GM21381 (cell line): Measurements from ENCODE around the gene DSCAM.
"Not testable (repeated sequence)": the region's sequence is repeated elsewhere in the genome, so short reads cannot be mapped to it uniquely, and the experiment has no call there.

Source experiments
- ATAC-seq: cut with Tn5 transposase; IDR thresholded peaks from one replicate; pipeline ENCODE4 v1.9.1; 2021; ENCODE audit warnings: mild to moderate bottlenecking, moderate library complexity; ENCODE audit not compliant: unreplicated experiment

Gene DSCAM

DNA sequence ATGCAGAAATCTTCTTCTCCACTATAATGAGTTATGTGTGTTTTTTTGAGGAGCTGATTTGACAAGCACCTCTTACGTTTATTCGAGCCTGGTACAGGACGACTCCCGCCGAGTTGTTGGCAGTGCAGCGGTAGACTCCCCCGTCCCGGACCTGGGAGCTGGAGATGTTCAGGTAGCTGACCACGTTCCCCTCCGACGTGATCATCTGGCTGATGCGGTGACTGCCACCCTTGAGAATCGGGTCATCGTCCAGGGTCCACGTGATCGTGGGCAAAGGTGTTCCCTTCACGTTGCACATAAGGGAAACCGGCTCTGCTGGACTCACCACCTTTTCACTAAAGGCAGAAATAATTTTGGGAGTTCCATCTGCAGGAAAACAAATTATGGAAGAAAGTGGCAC is 507.9 kb downstream of the DSCAM start:
- ATAC-seq: no peak

GRCh38 chr21:40337981-40338380 is 509.0 kb downstream of the DSCAM start:
- ATAC-seq: no peak

GRCh38 chr21:40335704-40336103 is 511.3 kb downstream of the DSCAM start:
- no peak for ATAC-seq

DNA sequence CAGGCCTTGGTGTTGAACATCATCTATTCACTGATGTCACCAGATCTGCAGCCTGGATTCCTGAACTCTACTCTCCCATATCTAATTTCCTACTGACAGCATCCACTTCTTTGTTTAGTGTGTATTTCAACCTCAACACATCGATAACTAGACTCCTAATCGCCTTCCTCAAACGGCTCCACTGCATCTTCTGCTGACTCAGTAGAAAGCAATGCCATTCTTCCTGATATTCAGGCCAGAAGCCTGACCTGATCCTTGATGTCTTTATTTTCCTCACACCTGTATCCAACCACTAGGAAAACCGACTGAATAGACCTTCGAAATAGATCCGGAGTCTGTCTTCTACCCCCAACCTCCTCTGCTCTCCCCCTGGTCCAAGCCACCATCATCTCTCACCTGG is 512.8 kb downstream of the DSCAM start:
- no peak for ATAC-seq

- no peak for ATAC-seq
These were observed 513.2 kb downstream of the DSCAM start for GRCh38 chr21:40333731-40334130.

DNA sequence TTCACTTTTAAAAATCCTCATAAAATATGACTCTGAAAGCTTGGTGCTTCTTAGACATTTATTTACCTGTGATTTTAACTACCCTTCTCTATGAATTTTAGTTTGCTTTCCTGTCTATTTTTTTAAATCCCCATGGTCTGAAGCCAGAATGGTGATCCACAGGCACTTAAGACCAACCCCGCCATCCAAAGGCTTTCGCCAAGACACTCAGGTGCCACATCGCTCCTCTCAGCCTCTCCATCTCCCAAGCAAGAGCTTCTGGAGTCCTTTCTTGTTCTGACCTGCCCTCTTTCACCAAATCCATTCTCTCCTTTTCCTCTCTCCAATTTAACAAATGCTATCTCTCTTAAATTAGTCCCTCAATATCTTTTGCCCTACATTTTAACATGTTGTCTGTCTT is 515.2 kb downstream of the DSCAM start:
- no peak for ATAC-seq

- no peak for ATAC-seq
These were observed 515.8 kb downstream of the DSCAM start for GRCh38 chr21:40331172-40331571.

GRCh38 chr21:40324389-40324788 is 522.6 kb downstream of the DSCAM start:
- no peak for ATAC-seq

DNA sequence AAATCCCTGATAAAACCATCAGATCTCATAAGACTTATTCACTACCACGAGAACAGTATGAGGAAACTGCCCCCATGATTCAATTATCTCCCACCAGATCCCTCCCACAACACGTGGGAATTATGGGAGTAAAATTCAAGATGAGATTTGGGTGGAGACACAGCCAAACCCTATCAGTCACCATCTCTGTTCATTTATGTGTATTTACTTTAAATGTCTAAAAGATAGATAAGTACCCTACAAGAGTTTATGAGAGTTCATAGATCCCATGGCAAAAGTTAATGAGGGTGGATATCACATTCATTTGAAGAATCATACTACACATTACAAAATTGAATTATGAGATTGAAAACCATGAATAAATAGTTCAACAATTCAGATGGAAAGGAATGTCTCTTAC is 526.2 kb downstream of the DSCAM start:
- not testable (repeated sequence) for ATAC-seq

DNA sequence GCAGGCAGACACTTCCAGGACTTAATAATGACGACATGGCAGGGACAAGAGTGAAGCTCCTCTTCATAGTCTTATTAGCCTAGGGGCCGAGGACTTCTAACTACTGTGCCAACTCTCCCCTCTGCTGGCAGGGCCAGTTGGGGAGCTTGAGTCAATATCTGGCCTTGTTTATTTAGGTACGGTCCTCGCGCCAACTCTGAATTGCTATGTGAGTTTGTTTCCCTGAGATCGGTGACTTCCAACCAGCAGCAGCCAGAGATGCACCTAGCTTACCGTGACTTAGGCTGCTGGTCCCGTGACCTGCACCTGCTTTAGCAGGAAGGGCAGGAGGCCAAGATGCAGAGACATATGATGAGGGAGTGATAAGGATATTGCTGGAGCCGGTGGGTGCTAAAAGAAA is 528.6 kb downstream of the DSCAM start:
- ATAC-seq: no peak

GRCh38 chr21:40316104-40316503 is 530.9 kb downstream of the DSCAM start:
- ATAC-seq: no peak

DNA sequence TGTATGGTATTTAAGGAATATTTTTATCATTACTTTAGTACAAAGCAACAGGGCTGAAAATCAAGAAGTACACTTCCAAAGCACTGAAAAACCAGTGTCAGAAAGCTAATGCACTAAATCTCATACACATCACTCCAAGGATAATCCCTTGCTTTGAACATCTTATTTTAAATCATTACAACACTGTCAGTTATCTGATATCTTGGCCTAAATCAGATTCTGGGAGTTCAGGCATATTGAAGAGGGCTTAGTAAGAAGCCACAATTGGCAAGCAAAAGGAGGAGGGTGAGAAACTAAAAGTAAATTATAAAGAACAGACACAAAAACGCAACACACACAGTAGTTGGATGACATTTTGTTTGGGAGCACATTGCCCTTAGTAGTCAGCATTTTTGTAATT is 531.3 kb downstream of the DSCAM start:
- no peak for ATAC-seq

GRCh38 chr21:40313260-40313659 is 533.7 kb downstream of the DSCAM start:
- no peak for ATAC-seq

DNA sequence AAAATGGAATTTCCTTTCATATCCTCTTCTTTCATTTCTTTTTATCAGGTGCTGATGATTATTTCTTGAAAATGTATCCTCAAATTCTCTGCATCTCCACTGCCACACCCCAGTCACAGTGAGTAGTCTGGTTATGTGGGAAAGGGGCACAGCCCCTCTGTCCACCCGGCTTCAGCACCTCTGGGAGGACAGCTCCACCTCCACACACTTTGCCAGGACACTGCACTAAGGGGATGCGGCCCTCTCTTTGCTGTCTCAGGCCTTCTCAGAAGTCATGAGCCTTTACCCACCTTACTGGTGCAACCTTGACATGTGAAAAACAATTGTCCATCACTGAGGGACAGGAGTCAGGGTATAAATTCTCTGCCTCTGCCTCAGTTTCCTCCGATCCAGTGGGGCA is 546.7 kb downstream of the DSCAM start:
- ATAC-seq: no peak

DNA sequence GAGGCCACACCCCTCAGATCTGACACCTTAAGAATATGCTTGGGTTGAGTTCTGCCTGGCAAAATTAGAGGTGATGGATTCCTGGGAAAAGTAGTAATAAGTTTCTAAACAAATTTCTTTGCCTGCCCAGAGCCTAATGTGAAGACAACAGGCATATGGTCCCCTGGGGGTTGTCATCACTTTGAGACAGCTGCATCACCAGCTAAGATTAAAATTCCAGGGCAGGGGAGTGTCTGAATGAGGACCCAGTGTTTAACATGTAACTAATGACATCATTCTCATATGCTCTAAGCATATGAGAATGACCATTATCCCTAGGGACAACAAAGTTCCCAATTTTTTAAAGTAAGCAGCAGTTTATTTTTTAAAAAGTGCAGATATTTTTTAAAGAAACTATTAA is 547.5 kb downstream of the DSCAM start:
- no peak for ATAC-seq

DNA sequence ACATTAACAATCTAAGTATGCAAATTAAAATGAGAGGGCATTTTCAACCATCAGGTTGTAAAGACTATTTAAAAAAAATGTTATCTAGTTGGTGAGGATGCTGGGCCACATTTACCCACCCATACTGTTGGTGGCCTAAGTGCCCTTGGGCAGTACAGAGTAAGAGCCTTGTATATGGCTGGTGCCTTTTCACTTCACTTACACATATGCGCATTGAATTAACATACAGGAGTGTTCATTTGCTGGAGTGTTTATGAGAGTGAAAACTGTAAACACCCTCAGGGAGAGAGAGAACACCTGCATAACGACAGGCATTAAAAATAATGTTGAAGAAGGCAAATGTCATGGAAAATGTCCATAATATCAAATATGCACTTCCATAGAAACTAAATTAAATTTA is 552.6 kb downstream of the DSCAM start:
- no peak for ATAC-seq

DNA sequence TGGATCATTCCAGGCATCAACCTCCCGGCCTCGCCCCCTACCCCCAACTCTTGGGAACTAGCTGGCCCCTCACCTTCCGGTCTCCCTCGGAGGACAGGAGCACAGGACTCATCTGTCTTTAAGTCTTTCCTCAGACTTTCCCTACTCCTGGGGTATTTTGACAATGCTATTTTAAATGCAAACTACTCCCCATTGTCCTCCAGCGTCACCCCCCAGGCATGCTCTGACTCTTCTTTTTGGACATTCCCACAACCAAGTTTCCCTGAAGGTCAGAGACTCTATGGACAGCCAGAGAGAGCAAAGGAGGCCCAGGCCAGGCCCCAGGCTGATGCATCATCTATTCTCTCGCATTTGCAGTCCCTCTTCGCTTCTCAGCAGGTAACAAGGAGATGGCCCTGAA is 555.4 kb downstream of the DSCAM start:
- ATAC-seq: no peak

GRCh38 chr21:40284409-40284808 is 562.5 kb downstream of the DSCAM start:
- ATAC-seq: no peak

GRCh38 chr21:40282912-40283886 is 563.8 kb downstream of the DSCAM start:
- no peak for ATAC-seq

DNA sequence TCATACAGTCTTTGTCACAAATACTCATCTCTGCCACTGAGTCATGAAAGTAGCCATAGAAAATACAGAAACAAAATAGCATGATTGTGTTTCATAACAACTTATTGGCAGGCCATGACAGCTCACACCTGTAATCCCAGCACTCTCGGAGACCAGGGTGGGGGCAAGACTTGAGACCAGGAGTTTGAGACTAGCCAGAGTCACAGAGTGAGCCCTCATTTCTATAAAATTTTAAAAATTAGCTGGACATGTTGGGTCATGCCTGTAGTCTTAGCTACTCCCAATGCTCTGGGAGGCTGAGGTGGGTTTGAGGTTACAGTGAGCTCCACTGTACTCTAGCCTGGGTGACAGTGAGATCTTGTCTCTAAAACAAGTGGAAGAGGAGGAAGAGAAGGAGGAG is 568.6 kb downstream of the DSCAM start:
- ATAC-seq: no peak

- ATAC-seq: no peak
These were observed 571.0 kb downstream of the DSCAM start for GRCh38 chr21:40276001-40276400.

- no peak for ATAC-seq
These were observed 574.9 kb downstream of the DSCAM start for GRCh38 chr21:40272037-40272436.

- ATAC-seq: no peak
These were observed 575.8 kb downstream of the DSCAM start for GRCh38 chr21:40271164-40271563.
